Measurements from ENCODE around the gene KRTAP10-11. TPM values are rescaled to one million over a fixed set of nuclear protein-coding genes. Genes with fewer than 3 reads are reported as not detected.
"Not testable (repeated sequence)": the region's sequence is repeated elsewhere in the genome, so short reads cannot be mapped to it uniquely, and the experiment has no call there.

Gene KRTAP10-11
- total RNA-seq, 1 donor from 2014 or later, result not detected

DNA sequence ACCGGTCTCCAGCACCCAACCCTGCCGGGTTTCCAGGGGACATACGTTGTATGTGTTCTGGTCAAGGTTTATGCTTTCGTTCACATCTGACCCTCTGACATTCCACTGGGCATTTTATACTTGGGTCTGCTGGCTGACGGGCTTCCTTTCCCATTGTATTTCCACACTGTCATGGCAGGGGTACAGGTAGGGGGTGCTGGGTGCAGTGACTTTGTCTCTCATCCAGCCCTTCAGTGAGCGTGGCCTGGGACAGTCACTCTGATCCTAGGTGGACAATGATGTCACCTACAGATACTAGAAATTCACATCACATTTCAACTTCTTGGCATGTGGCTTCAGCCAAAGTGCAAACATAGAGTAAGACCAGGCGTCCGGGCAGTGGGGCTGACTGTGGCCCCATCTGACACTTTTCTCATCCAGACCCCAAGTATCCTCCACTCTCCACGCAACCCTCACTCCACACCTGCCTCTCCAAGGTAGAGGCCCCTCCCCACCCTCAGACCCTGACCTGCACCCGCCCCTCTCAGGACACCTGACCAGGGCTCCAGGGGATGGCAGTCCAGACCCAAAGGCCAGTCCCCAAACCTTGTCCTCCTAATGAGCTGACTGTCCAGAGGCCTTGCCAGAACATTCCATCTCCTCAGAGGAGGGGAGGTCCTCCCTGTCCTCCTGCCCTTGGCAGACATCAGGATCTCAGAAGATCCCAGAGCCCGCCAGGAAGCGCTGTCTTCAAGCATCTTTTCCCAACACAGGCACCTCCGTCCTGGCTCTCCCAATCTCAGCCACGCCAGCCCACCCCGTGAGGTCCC lies 9.8 kb upstream of the KRTAP10-11 start:
- DNase-seq (no peak), ATAC-seq (no peak)
- intact Hi-C loops (cut with micrococcal nuclease), result no loop called here

DNA sequence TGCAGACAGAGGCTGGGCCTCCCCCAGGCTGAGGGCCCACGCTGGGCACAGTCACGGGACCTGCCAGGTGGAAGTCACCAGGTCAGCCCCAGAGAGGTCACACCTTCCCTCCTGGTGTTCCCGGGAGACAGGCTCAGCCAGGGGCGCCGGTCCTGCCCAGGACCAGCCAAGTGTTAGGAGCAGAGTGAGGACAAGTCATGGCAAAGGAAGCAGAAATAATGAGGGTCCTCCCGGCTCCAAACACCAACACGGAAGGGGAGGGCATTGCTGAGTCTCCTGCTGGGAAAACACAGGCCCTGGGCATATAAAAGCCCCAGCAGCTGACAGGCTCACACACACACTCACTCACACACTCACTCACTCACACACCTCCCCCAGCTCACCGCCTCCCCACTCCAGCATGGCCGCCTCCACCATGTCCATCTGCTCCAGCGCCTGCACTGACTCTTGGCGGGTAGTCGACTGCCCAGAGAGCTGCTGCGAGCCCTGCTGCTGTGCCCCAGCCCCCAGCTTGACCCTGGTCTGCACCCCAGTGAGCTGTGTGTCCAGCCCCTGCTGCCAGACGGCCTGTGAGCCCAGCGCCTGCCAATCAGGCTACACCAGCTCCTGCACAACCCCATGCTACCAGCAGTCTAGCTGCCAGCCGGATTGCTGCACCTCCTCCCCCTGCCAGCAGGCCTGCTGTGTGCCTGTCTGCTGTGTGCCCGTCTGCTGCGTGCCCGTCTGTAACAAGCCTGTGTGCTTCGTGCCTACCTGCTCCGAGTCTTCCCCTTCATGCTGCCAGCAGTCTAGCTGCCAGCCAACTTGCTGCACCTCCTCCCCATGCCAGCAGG lies 9.0 kb upstream of the KRTAP10-11 start, which contains the start of gene KRTAP10-10:
TSS of gene KRTAP10-10 (plus strand) at position 339 of the 833 bp plus-strand sequence. CDS start at position 401, 62 bp downstream.
- no peak for ATAC-seq
- no peak for DNase-seq
- intact Hi-C loops (cut with micrococcal nuclease), result no loop called here

DNA sequence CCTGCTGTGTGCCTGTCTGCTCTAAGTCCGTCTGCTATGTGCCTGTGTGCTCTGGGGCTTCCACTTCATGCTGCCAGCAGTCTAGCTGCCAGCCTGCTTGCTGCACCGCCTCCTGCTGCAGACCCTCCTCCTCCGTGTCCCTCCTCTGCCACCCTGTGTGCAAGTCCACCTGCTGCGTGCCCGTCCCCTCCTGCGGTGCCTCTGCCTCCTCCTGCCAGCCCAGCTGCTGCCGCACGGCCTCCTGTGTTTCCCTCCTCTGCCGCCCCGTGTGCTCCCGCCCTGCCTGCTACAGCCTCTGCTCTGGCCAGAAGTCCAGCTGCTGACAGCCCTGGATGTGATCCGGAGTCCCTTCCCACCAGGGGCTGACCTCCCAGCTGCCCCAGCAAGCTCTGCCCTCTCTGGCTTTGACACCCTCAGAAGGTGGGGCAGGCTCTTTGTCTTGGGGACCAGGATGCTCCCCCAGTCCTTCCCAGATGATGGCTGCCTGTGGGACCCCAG lies 8.3 kb upstream of the KRTAP10-11 start:
- intact Hi-C loops (cut with micrococcal nuclease); DNase-seq; ATAC-seq: not testable (repeated sequence)

DNA sequence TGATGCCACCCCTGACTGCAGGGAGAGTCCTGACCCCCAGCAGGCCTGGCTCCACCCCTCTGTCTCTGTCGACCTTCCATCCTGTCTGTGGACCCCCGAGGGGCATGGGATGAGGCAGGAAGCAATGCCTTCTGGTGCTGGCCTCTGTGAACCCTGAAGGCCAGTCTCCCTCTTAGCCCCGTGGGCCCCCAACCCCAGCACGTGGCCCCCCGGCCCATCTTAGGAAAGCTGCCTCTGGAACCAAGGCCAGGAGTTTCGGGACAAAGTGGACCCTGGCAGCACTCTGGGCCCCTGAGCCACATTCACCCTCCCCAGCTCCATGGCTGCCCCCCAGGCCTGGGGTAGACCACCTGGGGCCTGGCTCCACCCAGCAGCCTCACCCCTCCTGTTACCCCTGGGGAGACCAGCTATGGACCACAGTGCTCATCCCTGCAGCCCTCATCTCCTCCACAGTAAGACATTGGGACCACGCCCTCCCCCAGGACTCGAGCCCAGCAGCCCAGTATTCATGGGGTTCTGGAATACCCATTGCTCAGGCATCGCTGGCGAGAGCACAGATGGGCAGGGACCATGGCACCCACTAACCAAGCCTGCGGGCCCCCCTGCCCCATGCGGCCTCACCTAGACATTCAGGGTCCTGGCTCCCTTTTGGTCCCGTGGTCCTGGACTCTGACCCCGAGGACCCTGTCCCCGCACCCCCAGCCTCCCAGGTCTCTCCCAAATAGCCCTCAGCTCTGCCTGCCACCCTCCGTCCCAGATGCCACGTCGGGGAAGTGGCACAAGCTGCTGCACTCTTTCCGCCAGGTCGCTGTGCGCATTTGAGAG lies 7.5 kb upstream of the KRTAP10-11 start:
- DNase-seq; intact Hi-C loops (cut with micrococcal nuclease); ATAC-seq: not testable (repeated sequence)

DNA sequence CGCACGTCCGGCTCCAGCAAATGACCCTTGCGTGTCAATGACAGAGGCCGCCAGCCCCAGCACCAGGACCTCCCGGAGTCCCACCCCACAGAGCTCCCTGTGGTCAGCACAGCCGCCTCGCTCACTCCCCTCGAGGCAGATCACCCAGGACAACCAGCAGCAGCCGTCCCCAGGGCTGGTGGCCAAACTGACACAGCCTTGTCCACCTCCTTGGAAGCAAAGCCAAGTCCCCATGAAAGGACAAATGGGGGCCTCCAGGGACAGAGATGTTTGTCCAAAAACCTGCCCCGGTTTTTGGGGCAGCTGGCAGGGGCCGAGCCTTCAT lies 6.9 kb upstream of the KRTAP10-11 start:
- ATAC-seq (no peak), DNase-seq (no peak)
- intact Hi-C loops (cut with micrococcal nuclease), result no loop called here

DNA sequence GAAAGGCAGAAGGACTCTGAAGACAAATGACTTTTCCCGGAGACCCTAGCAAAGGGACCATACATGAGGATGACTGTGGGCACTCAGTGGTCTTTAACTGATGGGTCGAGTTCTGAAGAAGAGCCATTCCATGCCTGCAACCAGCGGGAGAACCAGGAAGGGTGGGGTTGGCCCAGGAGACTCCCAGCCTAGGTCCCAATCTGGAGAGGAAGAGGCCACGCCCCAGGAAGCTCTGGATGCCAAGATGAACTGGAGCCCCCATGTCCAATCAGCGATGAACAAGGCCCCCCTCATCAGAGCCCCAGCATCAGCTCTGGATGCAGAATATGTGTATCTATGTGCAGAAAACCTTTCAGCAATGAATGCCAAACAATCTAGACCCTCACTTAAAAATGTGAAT lies 5.5 kb upstream of the KRTAP10-11 start:
- intact Hi-C loops (cut with micrococcal nuclease), result no loop called here
- DNase-seq, result no peak
- ATAC-seq, result no peak

DNA sequence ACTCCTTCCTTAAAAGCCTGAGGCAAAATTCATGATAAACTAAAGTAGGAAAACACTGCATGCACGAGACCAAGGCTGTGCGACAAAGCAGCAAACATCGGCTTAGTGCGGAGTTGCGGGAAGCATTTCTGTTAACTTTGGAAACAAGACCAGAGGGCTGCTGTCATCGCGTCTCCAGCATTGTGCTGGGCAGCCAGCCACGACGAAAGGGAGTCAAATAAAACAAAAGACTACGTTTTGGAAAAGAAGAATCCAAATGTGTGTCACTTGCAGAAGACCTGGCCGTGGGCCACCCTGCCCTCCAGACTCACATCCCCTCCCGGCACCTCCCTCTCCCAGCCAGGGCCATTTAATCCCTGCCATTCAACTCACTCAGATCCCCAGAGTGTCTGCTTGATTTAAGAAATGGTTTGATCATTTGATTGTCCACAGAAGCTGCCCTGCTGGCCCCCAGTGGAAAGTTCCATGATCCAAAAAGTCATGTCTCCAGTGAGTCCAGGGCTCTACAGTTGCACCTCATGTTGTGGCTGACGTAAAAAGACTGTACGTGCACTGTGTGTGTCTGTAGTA lies 2.4 kb upstream of the KRTAP10-11 start:
- ATAC-seq, result no peak
- DNase-seq, result no peak
- intact Hi-C loops (cut with micrococcal nuclease), result no loop called here

DNA sequence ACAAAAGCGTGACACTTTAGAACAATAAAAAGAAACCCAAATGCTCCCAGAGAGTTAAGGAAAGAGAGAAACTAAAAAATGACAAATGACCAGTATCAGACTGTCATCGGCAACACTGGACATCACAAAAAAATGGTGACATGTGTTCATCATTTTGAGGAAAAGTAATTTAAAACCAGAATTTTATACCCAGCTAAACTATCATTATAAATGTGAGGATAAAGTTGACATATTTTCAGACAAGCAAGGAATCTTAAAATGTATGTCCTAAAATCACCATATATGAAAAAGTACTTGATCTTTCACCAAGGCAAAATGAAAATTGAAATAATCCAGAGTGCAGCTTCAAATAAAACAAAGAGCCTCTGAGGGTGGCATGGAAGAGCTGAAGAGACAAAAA lies 1.3 kb upstream of the KRTAP10-11 start:
- intact Hi-C loops (cut with micrococcal nuclease), result no loop called here
- ATAC-seq (no peak), DNase-seq (no peak)

DNA sequence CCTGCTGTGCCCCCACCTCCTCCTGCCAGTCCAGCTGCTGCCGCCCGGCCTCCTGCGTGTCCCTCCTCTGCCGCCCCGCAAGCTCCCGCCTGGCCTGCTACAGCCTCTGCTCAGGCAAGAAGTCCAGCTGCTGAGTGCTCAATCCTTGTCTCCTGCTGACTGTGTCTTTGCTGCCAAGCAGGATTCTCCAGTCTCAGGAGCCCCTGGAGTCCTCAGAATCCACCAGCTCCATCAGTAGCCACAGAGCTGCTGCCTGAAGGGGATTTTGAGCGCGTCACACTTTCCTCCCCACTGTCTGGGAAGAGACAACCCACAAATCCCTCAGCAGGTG lies 973 bp downstream of the KRTAP10-11 start:
- no peak for ATAC-seq
- no peak for DNase-seq
- intact Hi-C loops (cut with micrococcal nuclease), result no loop called here

DNA sequence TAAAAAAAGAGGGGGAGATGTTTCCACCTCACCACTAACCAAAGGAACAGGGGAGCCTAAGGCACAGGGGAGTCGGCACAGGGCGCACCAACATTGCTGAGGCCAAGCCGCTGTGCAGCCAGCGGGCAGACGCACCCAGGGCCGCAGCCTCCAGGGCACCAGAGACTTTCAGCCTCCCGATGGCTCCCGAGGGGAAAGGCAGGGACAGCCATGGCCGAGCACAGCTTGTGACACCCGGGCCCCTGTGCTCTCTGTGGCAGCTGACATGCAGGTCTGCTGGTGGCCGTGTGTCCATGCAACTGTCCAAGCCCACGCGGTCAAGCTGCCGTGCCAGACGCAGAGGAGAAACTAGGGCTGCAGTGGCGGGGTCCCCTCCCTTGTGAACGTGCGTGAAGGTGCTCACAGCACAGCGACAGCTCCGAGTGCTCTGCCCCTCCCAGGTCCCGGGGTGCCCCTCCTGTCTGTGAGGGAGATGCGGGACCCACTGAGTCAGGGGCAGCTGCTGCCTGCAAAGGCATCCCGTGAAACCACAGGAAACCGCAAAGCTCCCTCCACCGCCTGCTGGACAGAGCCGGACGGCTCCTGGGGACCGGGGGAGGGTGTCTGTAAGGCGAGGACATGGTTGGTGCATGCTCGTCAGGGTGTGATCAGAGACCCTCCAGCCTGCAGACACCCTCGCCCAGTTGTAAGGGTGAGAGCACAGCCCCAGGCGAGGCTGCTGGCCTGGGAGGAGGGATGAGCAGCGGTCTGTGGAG lies 2.5 kb downstream of the KRTAP10-11 start:
- DNase-seq (no peak), ATAC-seq (no peak)
- intact Hi-C loops (cut with micrococcal nuclease), result no loop called here

DNA sequence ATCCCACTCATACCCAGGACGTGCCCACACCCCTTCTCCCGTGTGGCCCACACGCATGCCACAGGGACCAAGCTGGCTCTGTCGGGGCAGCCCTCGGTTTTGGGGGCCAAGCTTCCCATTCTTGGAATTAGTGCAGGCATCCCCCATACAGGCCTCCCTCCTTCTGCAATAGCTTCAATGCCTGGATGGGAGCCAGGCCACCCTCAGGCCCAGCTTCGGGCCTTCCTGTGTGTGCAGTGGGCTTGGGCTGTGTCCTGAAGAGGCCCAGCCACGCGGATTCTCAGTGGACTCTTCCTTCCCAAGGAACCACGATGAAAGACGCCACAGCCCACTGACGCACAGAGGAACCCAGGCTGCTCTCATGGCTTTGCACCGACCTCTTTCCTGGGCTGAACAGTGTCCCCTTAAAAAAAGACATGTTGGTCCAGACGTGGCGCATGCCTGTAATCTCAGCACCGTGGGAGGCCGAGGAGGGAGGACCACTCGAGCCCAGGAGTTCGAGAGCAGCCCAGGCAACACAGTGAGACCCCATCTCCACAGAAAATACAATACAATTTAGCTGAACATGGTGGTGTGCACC lies 3.4 kb downstream of the KRTAP10-11 start:
- DNase-seq (no peak), ATAC-seq (no peak)
- intact Hi-C loops (cut with micrococcal nuclease), result no loop called here

DNA sequence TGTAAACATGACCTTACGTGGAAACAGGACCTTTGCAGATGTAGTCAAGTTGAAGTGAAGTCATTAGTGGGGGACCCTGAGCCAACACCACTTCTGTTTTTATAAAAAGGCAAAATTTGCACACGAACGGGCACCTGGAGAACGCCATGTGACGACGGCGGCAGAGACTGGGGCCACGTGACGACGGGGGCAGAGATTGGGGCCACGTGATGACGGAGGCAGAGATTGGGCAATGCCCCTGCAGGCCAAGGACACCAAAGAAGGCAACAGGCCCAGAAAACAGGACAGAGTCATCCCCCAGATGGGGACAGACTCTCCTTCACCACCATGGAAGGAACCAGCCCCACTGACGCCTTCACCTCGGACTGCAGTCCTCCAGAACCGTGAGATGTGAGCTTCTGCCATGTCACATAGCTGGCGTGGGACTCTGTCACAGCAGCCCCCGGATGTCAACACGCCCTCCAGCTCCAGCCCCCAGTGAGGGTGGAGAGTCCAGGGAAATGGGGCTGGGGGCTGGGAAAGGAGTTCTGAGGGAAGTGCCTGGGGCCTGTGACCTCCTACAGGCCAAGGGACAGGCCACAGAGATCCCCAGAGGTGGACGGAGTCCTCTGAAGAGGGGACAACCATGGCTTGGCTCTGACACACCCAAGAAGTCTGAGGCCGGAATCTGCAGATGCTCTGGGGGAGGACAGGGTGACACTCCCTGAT lies 4.2 kb downstream of the KRTAP10-11 start:
- ATAC-seq, result no peak
- intact Hi-C loops (cut with micrococcal nuclease), result no loop called here
- DNase-seq, result no peak

DNA sequence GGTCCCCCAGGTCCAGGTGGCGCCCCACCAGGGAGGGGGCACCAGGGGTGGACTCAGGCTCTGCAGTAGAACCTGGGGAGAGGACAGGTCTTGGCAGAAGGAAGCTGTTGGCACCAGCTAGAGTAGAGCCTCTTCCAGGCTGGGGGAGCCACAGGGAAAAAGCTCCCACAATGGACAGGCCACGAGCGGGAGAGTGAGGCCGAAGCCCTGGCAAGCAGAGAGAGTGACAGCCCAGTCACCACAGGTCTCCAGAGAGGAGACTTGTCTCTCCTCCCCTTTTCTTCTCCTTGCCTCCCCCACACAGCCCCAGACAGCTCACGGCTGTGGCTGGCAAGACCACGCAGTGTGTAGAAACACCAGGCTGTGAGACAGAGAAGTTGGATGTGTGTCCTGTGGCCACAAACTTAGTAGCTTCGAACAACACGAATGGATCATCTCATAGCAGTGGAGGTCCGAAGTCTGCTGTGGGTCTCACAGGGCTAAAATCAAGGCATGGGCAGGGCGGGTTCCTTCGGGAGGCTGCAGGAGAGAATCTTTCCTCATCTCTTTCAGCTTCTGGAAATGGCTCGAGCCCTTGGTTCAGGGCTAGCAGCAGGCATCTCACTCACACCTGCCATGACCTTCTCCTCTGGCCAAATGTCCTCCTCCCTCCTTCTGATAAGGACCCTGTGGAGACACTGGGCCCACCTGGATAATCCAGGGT lies 4.9 kb downstream of the KRTAP10-11 start:
- no peak for DNase-seq
- intact Hi-C loops (cut with micrococcal nuclease), result no loop called here
- ATAC-seq, result no peak

DNA sequence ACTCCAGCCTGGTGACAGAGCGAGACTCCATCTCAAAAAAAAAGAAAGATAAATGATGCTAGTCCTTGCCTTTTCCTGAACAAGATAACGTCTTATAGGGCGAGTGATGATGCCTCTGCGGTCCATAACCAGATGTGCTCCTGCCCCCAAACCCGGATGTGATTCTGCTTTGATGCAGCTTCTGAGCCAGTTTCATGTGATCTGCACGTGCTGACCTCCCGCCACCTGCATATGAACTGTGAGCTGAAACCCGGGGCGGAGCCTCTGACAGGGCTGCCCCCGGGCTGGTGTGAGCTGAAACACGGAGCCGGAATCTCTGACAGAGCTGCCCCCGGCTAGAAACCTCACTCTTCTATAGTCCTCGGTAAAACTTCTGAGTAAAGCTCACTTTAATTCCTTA lies 6.9 kb downstream of the KRTAP10-11 start:
- no peak for DNase-seq
- intact Hi-C loops (cut with micrococcal nuclease), result no loop called here
- no peak for ATAC-seq

DNA sequence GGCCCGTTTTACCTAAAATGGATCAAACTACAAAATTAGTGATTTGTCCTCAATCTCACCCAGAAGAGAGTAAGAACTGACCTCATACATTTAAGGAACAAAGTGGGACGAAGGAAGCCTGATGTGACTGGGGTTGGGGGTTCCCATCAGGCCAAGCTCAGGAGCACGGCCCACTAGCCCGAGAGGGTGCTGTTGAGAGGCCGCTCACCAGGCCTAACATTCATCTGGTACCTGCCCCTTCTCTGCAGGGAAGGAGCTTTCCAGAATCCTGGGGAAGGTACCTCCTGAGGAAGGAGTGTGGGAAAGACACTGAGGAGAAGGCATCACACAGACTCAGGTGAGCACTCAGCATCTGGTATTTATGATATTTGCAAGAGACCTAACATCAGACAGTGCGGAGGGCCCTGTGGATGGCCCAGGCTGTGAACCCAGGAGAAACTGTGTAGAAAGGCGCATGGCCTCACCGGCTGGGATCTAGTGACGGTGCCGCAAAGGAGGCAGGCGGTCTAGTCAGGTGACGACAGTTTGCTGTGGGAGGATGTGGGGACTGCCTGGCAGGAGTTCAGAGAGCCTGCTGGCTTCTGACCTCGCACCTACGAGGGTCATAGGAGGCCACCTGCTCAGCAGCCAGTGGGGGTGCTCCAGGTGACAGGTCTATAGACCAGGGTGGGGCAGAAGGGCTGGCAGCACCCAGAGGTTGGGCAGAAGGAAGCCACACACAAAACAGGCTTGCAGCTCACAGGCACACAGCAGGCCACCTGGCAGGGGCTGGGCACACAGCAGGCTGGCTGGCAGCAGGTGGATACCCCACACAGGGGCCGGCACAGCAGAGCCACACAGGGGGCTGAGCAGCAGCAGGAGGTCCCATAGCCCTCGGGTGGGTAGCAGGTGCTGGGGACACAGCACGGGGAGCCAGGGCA lies 7.7 kb downstream of the KRTAP10-11 start:
- no peak for DNase-seq
- intact Hi-C loops (cut with micrococcal nuclease), result no loop called here
- no peak for ATAC-seq

DNA sequence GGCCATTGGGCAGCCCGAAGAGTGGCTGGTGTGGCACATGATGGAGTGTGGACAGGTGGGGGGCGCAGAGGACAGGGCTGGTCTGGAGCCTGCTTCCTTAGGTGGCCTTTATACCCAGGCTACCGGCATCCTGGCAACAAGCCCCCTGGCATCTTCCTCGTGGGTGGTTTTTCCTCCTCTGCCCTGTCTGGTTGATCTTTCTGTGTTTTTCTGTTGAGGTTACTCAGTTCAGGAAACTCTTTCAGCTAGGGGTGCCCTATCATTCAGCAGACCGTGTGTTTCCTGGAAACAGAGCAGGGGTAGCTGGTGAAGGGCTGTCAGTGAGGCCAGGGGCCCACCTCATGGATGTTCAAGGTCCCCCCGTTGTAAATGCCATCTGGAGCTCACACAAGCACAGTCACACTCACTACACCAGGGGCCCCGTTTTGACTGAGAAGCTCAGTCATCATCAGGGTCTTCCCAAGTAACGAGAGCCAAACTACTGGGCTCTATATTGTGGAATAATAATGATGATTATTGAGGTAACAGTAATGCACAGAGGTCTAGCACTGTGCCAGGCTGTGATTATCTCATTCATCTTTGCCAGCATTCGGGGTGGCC lies 8.5 kb downstream of the KRTAP10-11 start, which contains the start of gene KRTAP12-4:
TSS of gene KRTAP12-4 (minus strand) at position 84 of the 600 bp plus-strand sequence. CDS start at position 39, 45 bp downstream.
- intact Hi-C loops (cut with micrococcal nuclease), result no loop called here
- ATAC-seq (no peak), DNase-seq (no peak)
